ENCODE data around the gene CGB1. TPM values are rescaled to one million over a fixed set of nuclear protein-coding genes. Genes with fewer than 3 reads are reported as not detected.
A peak's percentile ranks its signal among the peaks of the same experiment; 100 is the strongest.
"Not testable (repeated sequence)": the region's sequence is repeated elsewhere in the genome, so short reads cannot be mapped to it uniquely, and the experiment has no call there.

Gene CGB1
- total RNA-seq, 1 experiment from 2014 or later, result not detected

DNA sequence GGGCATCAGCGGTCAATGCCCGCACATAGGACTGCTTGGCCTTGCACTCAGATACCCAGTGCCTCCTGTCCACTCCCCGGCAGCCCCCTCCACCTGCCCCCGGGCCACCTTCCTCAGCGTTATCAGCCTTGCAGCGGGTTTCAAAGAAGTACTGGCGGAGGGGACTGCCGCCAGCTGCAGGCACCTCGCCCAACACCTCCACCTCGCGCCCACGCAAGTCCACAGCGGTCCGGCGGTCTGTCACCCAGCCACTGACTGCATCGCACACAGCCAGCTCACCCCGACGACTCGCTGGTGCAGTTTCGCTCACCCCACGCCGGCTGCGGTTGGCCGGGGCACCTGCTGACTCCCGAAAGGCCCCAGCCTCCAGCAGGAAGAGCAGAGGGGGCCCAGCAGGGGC is 24.8 kb upstream of the CGB1 start:
- in situ Hi-C loops (cut with HindIII; ENCODE audit: low pct_unique_long_range_greater_than_20kb, low sequenced_read_pairs), result no loop called here
- no peak for DNase-seq (ENCODE audit: low read depth)

DNA sequence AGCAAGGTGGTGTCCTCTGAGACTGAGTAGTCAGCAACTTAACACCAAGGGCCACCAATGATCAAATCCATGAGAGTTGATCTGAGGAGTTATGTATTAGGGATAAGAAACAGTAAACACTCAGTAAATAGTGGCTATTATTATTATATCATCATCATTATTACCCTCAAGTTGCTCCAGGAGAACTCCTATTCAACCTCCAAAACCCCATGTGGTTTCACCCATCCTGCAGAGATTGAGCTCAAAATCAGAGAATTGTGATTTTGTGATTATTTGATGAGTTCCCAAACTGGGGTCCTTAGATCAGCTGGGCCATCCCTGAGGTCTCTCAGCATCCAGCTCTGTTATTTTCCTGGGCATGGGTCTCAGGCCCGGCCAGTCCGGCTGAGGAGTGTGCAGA is 24.3 kb upstream of the CGB1 start:
- in situ Hi-C loops (cut with HindIII; ENCODE audit: low pct_unique_long_range_greater_than_20kb, low sequenced_read_pairs), result no loop called here
- no peak for DNase-seq (ENCODE audit: low read depth)

DNA sequence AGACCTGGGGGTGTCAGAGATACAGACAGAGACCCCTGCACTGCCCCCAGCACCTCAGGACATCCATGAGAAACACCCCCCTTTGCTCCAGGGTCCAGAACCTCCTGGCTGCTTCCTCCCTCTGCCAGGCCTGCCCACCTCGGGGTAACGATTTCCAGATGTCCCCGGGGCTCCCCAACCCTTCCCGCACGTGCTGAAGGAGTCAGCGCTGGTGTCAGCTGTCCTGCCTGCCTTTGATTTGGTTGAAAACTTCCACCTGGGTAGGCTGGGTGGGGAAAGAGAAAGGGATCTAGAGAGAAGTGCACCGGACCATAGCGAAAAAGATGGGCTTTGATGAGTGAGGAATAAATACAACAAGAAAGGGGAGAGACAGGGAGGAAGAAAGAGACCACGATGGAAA is 22.4 kb upstream of the CGB1 start:
- in situ Hi-C loops (cut with HindIII; ENCODE audit: low pct_unique_long_range_greater_than_20kb, low sequenced_read_pairs), result no loop called here
- DNase-seq (ENCODE audit: low read depth), result no peak

DNA sequence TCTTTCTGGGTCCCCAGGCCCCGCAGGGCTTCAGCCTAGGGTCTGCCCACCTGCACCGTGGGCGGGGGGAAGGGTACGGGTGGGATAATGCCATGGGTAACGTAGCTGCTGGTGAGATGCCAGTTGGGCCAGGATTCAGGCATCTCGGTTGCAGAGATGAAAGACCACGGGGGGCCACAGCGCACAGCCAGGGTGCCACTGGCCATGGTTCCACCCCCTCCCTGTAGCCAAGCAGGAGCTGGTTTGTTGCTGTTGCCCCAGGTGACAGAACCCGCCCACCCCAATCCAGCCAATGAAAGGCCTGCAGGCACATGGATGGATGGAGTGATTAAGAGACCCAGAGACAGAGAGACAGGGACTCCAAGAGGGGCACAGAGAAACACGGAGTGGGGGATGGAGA is 21.9 kb upstream of the CGB1 start:
- in situ Hi-C loops (cut with HindIII; ENCODE audit: low pct_unique_long_range_greater_than_20kb, low sequenced_read_pairs), result no loop called here

DNA sequence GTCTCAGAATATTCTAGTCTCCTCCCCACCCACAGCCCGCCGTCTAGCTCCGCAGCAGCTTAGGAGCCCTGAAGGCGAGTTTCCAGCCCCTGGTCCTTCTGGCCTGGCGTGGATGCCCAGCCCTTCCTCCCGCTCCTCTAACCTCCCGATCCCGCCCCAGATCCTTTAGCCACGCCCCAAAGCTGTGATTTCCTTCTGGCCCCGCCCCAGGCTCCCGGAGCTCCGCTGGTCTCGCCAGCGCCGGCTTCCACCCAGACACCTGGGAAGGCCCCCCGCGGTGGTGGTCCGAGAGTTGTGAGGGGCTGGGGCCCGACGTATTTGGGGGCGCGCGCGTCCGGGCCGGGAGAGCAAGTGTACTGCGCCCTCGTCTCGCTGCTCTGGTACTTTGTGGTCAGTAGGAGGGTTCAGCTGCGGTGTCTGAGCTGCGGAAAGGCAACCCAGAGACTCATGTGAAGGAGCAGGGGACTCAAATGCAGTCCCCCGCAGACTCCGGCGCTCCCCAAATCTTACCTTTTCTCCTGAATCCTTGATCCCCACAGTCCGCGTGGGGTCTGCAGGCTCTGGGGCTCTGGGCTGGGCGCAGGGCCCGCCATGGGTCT is 21.0 kb upstream of the CGB1 start, which contains the start of gene CGB7:
Gene CGB7 (minus strand): TSS at position 114 of the 599 bp plus-strand sequence. CDS start 2,374 bp downstream, outside the sequence.
- in situ Hi-C loops (cut with HindIII; ENCODE audit: low pct_unique_long_range_greater_than_20kb, low sequenced_read_pairs), result no loop called here

More for the DNA sequence above, 21.9 kb upstream of the CGB1 start:
- DNase-seq (ENCODE audit: low read depth), result no peak

DNA sequence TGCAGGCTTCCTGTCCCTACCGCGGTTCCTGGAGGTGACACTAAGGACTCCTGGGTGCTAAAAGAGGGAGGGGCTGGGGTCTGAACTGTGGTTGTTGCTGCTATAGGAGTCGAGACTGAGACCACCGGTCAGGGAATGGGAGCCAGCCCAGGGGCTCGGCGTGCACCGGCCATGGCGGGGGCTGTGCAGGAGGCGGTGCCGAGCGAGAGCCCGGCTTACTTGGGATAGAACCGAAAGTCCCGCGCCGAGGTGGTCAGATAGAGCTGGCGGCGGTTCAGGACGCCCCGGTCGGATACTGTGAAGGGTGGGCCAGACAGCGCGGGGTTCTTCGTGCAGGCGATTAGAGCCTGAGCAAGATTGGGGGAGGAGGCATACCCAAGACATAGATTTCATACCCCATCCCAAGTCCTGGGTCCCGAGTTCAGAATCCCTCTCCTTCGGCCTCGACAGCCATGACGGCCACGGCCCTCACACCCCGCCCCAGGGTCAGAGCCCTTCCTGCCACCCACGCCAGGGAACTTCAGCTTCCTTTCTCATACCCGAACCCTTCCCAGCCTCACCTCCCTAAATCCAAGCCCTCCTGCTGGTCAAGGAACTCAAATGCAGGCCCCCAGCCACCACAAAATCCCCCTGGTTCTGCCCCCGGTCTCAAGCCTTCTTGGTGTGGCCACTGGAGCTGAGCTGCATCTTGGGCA is 20.4 kb upstream of the CGB1 start:
- in situ Hi-C loops (cut with HindIII; ENCODE audit: low pct_unique_long_range_greater_than_20kb, low sequenced_read_pairs); DNase-seq (ENCODE audit: low read depth): not testable (repeated sequence)

More for the DNA sequence above, 21.0 kb upstream of the CGB1 start, which contains the start of gene CGB7:
- peak; percentile 70 for DNase-seq (ENCODE audit: low read depth)

DNA sequence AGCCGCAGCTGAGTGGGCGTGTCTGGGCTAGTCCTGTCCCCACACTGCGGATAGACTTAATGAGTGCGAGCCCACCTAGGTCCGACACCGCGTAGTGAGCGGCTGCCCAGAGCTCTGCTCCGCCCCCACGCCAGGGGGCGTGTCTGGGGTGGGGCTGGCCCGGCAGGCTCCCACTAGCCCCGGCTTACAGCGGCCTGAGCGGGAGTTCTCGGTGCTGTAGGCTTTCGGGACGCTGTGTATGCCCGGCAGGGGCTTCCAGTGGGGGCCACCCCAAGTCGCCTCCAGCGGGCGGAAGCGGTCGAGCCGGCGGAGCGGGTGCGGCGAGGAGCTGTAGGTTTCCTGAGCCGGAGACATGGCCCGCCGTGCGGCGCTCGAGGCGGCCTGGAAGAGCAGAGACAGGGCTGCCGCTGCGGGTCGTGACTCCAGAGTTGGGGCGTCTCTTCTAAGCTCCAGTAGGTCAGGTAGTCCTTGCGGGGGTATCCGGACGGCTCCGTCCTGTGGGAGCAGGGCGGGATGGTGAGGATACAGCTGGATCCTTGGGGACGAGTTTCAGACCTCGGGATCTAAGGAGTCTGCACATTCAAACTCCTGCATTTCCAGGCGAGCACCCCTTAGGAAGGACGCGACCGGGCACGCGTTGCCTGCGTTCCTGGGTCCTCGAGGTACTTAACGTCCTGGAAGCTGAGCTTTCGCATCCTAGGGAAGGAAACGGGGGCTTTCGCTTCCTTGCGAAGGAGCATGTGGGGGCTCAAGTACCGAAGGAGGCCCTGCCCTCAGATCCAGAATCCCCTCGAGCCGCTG is 19.6 kb upstream of the CGB1 start:
- DNase-seq (ENCODE audit: low read depth), result peak; percentile 75
- in situ Hi-C loops (cut with HindIII; ENCODE audit: low pct_unique_long_range_greater_than_20kb, low sequenced_read_pairs), result no loop called here

DNA sequence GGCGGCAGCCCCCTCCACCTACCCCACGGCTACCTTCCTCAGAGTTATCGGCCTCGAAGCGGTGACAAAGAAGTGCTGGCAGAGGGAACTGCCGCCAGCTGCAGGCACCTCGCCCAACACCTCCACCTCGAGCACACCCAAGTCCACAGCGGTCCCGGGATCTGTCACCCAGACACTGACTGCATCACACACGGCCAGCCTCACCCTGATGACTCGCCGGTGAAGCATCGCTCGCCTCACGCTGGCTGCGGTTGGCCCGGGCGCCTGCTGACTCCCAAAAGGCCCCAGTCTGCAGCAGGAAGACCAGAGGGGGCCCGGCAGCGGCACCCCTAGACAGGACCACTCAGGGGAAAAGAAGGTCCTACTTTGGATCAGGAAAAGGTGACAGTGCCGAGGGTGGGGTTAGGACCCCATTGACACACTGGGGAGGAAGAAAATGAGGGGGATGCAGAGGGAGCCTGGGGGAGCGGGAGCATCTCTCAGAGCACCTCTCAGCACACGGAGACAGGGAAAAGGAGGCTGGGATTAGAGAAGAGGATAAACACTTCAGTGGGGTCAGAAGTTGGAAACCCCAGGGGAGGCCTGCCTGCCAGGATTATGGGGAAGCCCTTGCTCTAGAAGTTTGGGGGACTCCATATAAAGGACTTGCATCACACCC is 13.8 kb upstream of the CGB1 start:
- in situ Hi-C loops (cut with HindIII; ENCODE audit: low pct_unique_long_range_greater_than_20kb, low sequenced_read_pairs), result not testable (repeated sequence)

DNA sequence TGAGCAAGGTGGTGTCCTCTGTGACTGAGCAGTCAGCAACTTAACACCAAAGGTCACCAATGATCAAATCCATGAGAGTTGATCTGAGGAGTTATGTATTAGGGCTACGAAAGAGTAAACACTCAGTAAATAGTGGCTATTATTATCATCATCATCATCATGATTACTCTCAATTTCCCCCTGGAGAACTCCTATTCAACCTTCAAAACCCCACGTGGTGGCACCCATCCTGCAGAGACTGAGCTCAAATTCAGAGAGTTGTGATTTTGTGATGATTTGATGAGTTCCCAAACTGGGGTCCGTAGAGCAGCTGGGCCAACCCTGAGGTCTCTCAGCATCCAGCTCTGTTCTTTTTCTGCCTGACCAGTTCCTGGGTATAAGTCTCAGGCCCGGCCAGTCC is 13.1 kb upstream of the CGB1 start:
- in situ Hi-C loops (cut with HindIII; ENCODE audit: low pct_unique_long_range_greater_than_20kb, low sequenced_read_pairs); DNase-seq (ENCODE audit: low read depth): not testable (repeated sequence)

More for the DNA sequence above, 13.8 kb upstream of the CGB1 start:
- peak; percentile 64 for DNase-seq (ENCODE audit: low read depth)

DNA sequence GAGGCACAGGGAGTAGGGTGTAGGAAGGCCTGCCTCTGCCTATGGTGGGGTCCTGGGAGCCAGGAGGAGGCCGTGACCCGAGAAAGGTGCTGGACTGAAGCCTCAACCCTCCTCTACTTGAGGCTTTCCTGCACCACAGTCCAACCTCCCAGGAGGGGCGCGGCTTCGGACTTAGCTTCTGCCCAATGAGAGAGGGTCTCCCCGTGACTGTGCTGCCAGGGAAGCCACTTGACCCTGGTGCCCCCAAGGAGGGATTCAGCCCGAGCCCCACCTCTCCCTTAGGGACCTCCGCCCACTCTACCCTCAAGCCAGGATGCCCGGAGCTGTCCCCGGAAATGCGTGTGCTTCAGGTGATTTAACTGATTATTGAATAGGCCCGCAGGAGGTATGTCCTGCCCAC is 12.3 kb upstream of the CGB1 start, which contains the start of gene CGB8:
Gene CGB8 (minus strand): TSS at position 101 of the 400 bp plus-strand sequence. CDS start 372 bp downstream, outside the sequence.
- DNase-seq (ENCODE audit: low read depth); in situ Hi-C loops (cut with HindIII; ENCODE audit: low pct_unique_long_range_greater_than_20kb, low sequenced_read_pairs): not testable (repeated sequence)

DNA sequence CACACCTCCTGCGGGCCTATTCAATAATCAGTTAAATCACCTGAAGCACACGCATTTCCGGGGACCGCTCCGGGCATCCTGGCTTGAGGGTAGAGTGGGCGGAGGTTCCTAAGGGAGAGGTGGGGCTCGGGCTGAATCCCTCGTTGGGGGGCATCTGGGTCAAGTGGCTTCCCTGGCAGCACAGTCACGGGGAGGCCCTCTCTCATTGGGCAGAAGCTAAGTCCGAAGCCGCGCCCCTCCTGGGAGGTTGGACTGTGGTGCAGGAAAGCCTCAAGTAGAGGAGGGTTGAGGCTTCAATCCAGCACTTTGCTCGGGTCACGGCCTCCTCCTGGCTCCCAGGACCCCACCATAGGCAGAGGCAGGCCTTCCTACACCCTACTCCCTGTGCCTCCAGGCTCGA is 6.9 kb upstream of the CGB1 start, which contains the start of gene CGB5:
Gene CGB5 (plus strand): TSS at position 301 of the 400 bp plus-strand sequence. CDS start 362 bp downstream, outside the sequence.
- DNase-seq (ENCODE audit: low read depth); in situ Hi-C loops (cut with HindIII; ENCODE audit: low pct_unique_long_range_greater_than_20kb, low sequenced_read_pairs): not testable (repeated sequence)

DNA sequence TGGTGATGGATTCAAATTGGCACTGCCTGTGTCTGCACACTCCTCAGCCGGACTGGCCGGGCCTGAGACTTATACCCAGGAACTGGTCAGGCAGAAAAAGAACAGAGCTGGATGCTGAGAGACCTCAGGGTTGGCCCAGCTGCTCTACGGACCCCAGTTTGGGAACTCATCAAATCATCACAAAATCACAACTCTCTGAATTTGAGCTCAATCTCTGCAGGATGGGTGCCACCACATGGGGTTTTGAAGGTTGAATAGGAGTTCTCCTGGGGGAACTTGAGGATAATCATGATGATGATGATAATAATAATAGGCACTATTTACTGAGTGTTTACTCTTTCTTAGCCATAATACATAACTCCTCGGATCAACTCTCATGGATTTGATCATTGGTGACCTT is 6.0 kb upstream of the CGB1 start:
- DNase-seq (ENCODE audit: low read depth); in situ Hi-C loops (cut with HindIII; ENCODE audit: low pct_unique_long_range_greater_than_20kb, low sequenced_read_pairs): not testable (repeated sequence)

DNA sequence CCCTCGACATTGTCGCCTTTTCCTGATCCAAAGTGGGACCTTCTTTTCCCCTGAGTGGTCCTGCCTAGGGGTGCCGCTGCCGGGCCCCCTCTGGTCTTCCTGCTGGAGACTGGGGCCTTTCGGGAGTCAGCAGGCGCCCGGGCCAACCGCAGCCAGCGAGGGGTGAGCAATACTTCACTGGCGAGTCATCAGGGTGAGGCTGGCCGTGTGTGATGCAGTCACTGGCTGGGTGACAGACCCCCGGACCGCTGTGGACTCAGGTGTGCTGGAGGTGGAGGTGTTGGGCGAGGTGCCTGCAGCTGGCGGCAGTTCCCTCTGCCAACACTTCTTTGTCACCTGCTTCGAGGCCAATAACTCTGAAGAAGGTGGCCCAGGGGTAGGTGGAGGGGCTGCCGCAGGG is 5.5 kb upstream of the CGB1 start:
- no peak for DNase-seq (ENCODE audit: low read depth)
- in situ Hi-C loops (cut with HindIII; ENCODE audit: low pct_unique_long_range_greater_than_20kb, low sequenced_read_pairs), result no loop called here

DNA sequence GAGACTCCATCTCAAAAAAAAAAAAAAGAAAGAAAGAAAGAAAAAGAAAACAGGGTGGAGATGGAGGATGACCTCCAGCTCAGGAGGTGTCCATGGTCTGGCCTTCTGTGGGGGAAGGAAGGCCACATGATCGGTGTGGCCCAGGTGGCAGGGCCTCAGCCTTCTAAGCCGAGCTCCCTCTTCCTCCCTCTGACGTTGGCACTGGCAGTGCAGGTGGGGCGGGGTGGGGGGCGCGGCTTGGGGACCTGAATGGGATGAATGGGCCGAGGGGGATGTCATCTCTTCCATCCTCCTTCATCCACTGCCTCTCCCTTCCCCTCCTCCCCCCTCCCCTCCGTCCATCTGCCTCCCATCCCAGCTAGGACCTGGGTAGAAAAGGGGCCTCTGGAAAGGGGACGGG is 3.0 kb upstream of the CGB1 start:
- in situ Hi-C loops (cut with HindIII; ENCODE audit: low pct_unique_long_range_greater_than_20kb, low sequenced_read_pairs); DNase-seq (ENCODE audit: low read depth): not testable (repeated sequence)

DNA sequence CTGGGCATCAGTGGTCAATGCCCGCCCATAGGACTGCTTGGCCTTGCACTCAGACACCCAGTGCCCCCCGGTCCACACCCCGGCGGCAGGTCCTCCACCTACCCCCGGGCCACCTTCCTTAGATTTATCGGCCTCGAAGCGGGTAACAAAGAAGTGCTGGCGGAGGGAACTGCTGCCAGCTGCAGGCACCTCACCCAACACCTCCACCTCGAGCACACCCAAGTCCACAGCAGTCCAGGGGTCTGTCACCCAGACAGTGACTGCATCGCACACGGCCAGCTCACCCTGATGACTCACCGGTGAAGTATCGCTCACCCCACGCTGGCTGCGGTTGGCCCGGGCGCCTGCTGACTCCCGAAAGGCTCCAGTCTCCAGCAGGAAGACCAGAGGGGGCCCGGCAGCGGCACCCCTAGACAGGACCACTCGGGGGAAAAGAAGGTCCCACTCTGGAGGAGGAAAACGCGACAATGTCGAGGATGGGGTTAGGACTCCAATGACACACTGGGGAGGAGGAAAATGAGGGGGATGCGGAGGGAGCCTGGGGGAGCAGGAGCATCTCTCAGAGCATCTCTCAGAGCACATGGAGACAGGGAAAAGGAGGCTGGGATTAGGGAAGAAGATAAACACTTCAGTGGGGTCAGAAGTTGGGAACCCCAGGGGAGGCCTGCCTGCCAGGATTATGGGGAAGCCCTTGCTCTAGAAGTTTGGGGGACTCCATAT is 2.0 kb upstream of the CGB1 start:
- in situ Hi-C loops (cut with HindIII; ENCODE audit: low pct_unique_long_range_greater_than_20kb, low sequenced_read_pairs), result not testable (repeated sequence)
- peak; percentile 74 for DNase-seq (ENCODE audit: low read depth)

DNA sequence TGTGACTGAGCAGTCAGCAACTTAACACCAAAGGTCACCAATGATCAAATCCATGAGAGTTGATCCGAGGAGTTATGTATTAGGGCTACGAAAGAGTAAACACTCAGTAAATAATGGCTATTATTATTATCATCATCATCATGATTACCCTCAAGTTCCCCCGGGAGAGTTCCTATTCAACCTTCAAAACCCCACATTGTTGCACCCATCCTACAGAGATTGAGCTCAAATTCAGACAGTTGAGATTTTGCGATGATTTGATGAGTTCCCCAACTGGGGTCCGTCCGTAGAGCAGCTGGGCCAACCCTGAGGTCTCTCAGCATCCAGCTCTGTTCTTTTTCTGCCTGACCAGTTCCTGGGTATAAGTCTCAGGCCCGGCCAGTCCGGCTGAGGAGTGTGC is 1.4 kb upstream of the CGB1 start:
- DNase-seq (ENCODE audit: low read depth); in situ Hi-C loops (cut with HindIII; ENCODE audit: low pct_unique_long_range_greater_than_20kb, low sequenced_read_pairs): not testable (repeated sequence)

DNA sequence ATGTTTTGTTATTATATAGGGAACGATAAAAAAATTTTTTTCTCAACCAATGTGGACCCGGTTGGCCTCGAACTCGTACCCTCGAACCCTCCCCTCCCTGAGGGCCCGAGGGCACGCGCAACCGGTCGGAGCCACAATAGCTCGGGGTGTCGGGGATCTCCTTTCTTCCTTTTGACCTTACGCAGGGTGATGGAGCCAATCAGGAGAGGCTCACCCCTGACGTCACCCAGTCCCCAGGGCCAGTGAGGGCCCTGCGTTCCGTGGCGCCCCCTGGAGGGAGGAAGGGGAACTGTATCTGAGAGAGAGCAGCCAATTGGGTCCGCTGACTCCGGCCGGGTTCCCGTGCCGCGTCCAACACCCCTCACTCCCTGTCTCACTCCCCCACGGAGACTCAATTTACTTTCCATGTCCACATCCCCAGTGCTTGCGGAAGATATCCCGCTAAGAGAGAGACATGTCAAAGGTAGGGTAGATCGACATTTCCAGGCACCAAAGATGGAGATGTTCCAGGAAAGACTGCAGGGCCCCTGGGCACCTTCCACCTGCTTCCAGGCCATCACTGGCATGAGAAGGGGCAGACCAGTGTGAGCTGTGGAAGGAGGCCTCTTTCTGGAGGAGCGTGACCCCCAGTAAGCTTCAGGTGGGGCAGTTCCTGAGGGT is 4.9 kb downstream of the CGB1 start, which contains the start of gene CGB2:
Gene CGB2 (plus strand): TSS at position 249 of the 660 bp plus-strand sequence. CDS start 206 bp downstream, at position 455.
- DNase-seq (ENCODE audit: low read depth); in situ Hi-C loops (cut with HindIII; ENCODE audit: low pct_unique_long_range_greater_than_20kb, low sequenced_read_pairs): not testable (repeated sequence)
